Esophagus muscularis mucosa (tissue), 4 donors: ENCODE results near the gene COL25A1. TPM values are rescaled to one million over a fixed set of nuclear protein-coding genes. Genes with fewer than 3 reads are reported as not detected.

Experiments
- DNase-seq: peaks from one replicate; pipeline ENCODE4 v3.0.0-alpha.2; 2017; ENCODE audit errors: extremely low spot score
- H3K27ac ChIP-seq, 4 donors: fragments of 200-600 bp; sonication (generic); replicated peaks in 1 of 4; 1 replicate in 3 of 4; 2 replicates in 1 of 4; pipeline ENCODE4 v1.5.1; 2016 to 2019; ENCODE audit warnings: mild to moderate bottlenecking in 1 of 4
- H3K27me3 ChIP-seq, 4 donors: fragments of 200-600 bp; sonication (generic); one replicate each; pipeline versions ENCODE4 v1.5.1 to v1.6.0; 2016 to 2019
- H3K36me3 ChIP-seq, 4 donors: fragments of 200-600 bp; sonication (generic); one replicate each; pipeline ENCODE4 v1.5.1; 2016 to 2019
- H3K4me1 ChIP-seq, 4 donors: fragments of 200-600 bp; sonication (generic); one replicate each; pipeline ENCODE4 v1.5.1; 2016 to 2019
- H3K4me3 ChIP-seq, 4 donors: fragments of 200-600 bp; sonication (generic); 1 replicate in 2 of 4; 2 replicates in 2 of 4; pipeline ENCODE4 v1.5.1; 2016 to 2019; ENCODE audit warnings: mild to moderate bottlenecking in 4 of 4, moderate library complexity in 1 of 4
- H3K9me3 ChIP-seq, 4 donors: fragments of 200-600 bp; sonication (generic); 1 replicate in 3 of 4; 2 replicates in 1 of 4; pipeline ENCODE4 v1.5.1; 2016 to 2019
- EP300 ChIP-seq: sonication (generic); formaldehyde crosslinking; IDR thresholded peaks from one replicate; pipeline ENCODE4 v1.6.1; 2017; ENCODE audit warnings: antibody characterized with exemption
- POLR2A ChIP-seq: fragments of 450-650 bp; IDR thresholded peaks from one replicate; pipeline ENCODE4 v1.6.1; 2017; ENCODE audit warnings: antibody characterized with exemption, moderate library complexity, mild to moderate bottlenecking, low read depth
- POLR2AphosphoS5 ChIP-seq, 2 donors: sonication (generic); formaldehyde crosslinking; IDR thresholded peaks; one replicate each; pipeline ENCODE4 v1.6.1; 2017; ENCODE audit warnings: antibody characterized with exemption in 2 of 2
- WGBS: methylation state at CpG from one replicate; pipeline ENCODE4 v1.1.5; 2018; 5-methylcytosine and 5-hydroxymethylcytosine counted together
- intact Hi-C: fragments of 100-400 bp; cut with DNase I; formaldehyde crosslinking; loops from one replicate; pipeline ENCODE4 v1.15.1; 2023
- total RNA-seq, 4 donors: library from RNA; depleted of rRNA; stranded (reverse); fragments of >200 nt; gene quantifications; one replicate each; pipeline versions ENCODE4 v1.1.0 to v1.2.1, GENCODE V29; 2016
- TF ChIP-seq, protein P1 (sequence below), 3 experiments: fragments of 200-600 bp in 2 of 3; fragments of 450-650 bp in 1 of 3; sonication (generic) in 2 of 3; IDR thresholded peaks; one replicate each; pipeline ENCODE4 v1.5.1; 2017 to 2019; ENCODE audit warnings: antibody characterized with exemption in 3 of 3, mild to moderate bottlenecking in 2 of 3, moderate library complexity in 1 of 3

Gene COL25A1
- total RNA-seq, 4 donors from 2014 or later, result 1.0 to 3.7 (median 2.0) TPM

DNA sequence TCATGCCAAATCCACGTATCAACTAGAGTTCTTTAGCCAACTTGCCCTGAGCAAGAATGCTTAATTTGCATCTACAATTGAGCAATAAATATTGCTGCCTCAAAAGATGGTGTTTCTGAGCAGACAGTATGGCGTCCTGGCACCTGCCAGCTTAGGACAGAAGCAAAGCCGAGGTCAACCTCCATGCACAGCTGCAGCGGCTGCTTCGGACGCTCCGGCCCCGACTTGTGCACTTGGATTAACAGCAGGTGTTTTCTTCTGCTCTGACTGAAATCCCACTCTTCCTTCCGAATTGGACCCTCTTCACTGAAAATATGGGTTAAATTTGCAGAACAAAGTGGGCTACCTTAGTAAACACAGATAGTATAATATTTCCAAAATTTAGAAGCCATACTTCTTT is 324.4 kb downstream of the COL25A1 start:
- H3K36me3 ChIP-seq, result no peaks in the 10 kb centered on the region
- TF ChIP-seq, protein P1, sequence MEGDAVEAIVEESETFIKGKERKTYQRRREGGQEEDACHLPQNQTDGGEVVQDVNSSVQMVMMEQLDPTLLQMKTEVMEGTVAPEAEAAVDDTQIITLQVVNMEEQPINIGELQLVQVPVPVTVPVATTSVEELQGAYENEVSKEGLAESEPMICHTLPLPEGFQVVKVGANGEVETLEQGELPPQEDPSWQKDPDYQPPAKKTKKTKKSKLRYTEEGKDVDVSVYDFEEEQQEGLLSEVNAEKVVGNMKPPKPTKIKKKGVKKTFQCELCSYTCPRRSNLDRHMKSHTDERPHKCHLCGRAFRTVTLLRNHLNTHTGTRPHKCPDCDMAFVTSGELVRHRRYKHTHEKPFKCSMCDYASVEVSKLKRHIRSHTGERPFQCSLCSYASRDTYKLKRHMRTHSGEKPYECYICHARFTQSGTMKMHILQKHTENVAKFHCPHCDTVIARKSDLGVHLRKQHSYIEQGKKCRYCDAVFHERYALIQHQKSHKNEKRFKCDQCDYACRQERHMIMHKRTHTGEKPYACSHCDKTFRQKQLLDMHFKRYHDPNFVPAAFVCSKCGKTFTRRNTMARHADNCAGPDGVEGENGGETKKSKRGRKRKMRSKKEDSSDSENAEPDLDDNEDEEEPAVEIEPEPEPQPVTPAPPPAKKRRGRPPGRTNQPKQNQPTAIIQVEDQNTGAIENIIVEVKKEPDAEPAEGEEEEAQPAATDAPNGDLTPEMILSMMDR (IDR thresholded peaks at IDR 0.05), result no peak
- TF ChIP-seq POLR2AphosphoS5 (IDR thresholded peaks at IDR 0.05) (no peak), POLR2A (no peak), EP300 (no peak)
- H3K4me3 ChIP-seq, result no peak overlapping the region
- no peak for DNase-seq
- H3K27ac ChIP-seq, result no peak overlapping the region
- no peaks in the 10 kb centered on the region for H3K27me3 ChIP-seq
- no peaks in the 10 kb centered on the region for H3K9me3 ChIP-seq
- intact Hi-C loops, result no loop called here
- 94% methylated on average over 9 of the region's 9 CpGs for WGBS
- H3K4me1 ChIP-seq, result no peaks in the 10 kb centered on the region

- no peak overlapping the region for H3K4me3 ChIP-seq
- no peak for DNase-seq
- H3K36me3 ChIP-seq, result no peaks in the 10 kb centered on the region
- no peaks in the 10 kb centered on the region for H3K4me1 ChIP-seq
- WGBS, result 62% methylated on average over 5 of the region's 5 CpGs
- H3K27me3 ChIP-seq, result no peaks in the 10 kb centered on the region
- intact Hi-C loops, result no loop called here
- H3K9me3 ChIP-seq, result no peaks in the 10 kb centered on the region
- TF ChIP-seq EP300, result no peak
- no peak for TF ChIP-seq POLR2A
- TF ChIP-seq, protein P1 (IDR thresholded peaks at IDR 0.05), result no peak
- no peak for TF ChIP-seq POLR2AphosphoS5 (IDR thresholded peaks at IDR 0.05)
- H3K27ac ChIP-seq, result no peak overlapping the region
These were observed 329.7 kb downstream of the COL25A1 start for GRCh38 chr4:108972613-108973283.

- intact Hi-C loops, result no loop called here
- H3K27me3 ChIP-seq, result no peaks in the 10 kb centered on the region
- DNase-seq, result no peak
- TF ChIP-seq, protein P1 (IDR thresholded peaks at IDR 0.05), result no peak
- no peak for TF ChIP-seq POLR2AphosphoS5 (IDR thresholded peaks at IDR 0.05)
- no peak for TF ChIP-seq POLR2A
- TF ChIP-seq EP300, result no peak
- WGBS, result 0% methylated on average over 1 of the region's 1 CpG
- H3K27ac ChIP-seq, result no peak overlapping the region
- H3K4me1 ChIP-seq, result no peaks in the 10 kb centered on the region
- no peak overlapping the region for H3K4me3 ChIP-seq
- H3K9me3 ChIP-seq, result no peaks in the 10 kb centered on the region
- H3K36me3 ChIP-seq, result no peaks in the 10 kb centered on the region
These were observed 331.0 kb downstream of the COL25A1 start for GRCh38 chr4:108971473-108971872.

DNA sequence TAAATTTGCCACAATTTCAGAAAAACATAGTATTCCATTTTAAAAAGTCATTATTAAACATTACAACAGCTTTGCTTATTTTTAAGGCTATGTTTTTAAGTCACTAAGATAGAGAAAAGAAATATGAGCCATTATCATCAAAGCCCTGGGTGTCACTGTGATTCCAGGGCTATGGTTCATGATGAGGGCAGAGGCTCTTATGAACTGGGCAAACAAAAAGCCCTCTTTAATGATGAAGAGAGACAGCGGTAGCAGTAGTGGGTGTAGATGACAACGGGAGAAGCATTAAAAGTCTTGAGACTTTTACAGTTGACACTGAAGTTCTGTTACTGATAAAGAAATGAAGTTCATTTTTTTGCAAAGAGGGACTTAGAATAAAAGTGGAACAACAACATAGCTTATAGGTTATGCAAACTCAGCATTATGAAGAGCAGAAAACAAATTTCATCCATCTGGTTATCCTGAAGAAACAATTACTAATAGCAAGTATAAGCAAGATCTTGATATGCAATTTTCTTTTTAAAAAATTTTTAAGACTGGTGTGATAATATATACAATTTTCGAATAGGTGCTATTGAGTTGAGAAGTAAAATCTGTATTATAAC is 336.9 kb downstream of the COL25A1 start:
- no peak for DNase-seq
- H3K27me3 ChIP-seq, result no peaks in the 10 kb centered on the region
- no peaks in the 10 kb centered on the region for H3K36me3 ChIP-seq
- H3K4me1 ChIP-seq, result no peaks in the 10 kb centered on the region
- no peaks in the 10 kb centered on the region for H3K9me3 ChIP-seq
- no peak overlapping the region for H3K27ac ChIP-seq
- 50% methylated on average over 3 of the region's 3 CpGs for WGBS
- intact Hi-C loops, result no loop called here
- TF ChIP-seq, protein P1 (IDR thresholded peaks at IDR 0.05), result no peak
- no peak for TF ChIP-seq EP300
- H3K4me3 ChIP-seq, result no peak overlapping the region
